Anterior cingulate cortex (tissue), 58 donors: Measurements from ENCODE around the gene CFL1.

Source experiments
- DNase-seq, 58 donors: peaks; one replicate each; lab custom pipeline; 2025; lab: John Stamatoyannopoulos, UW

Gene CFL1

DNA sequence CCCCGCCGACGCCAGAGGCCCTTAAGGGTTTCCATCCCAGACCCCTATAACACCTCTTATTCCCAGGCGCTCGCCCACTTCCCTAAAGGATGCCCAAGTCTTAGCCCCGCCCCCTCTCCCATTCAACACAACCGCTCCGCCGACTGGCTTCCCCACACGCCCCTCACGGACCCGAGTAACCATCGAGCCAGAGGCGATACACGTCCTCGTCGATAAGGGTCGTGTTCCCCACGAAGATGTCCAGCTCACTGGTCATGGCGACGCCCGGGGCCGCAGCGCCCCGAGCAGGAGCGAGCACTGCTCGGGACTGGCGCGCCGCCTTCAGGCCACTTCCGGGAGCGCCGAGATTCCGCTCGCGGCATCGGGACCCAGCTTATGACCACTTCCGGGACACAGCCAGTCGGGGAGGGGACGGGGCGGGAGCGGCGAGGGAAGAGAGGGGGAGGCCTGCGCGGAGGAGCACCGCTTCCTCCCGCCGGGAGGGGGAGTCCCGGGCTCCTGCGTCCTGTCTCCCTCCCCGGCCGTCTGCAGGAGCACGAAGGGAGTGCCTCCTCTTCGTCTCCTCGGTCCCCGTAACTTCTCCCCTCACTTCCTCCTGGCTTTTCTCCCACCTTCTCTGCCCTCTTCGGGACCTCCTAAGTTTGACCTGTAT, 30.3 kb upstream of the CFL1 start, which contains the start of gene FIBP:
TSS of gene FIBP (minus strand) at position 309 of the 652 bp plus-strand sequence. CDS start at position 256, 53 bp downstream.
- DNase-seq, result peak; percentile 70 to 98 (median 96)

DNA sequence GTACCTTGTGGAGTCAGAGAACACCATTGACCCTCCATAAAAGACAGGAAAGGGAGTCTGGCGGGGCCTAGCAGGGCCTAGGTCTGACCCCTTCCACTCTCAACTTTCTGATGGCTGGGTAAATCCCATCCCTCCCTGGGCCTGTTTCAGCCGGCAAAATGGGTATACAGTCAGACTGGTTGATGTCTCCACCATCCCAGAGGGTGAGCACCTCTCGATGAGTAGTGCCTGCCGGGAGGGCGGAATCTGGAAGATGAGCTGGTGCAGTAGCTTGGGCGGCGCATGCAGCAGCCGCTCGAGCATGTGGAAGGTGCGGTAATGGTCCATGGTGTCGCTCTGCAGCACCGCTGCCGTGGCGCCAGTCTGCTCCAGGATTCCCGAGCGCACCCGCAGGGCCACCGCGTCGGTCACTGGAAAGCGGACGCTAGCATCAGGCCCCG, 29.8 kb upstream of the CFL1 start:
- peak in 5 of 58 donors; percentile 50 to 76 (median 66) for DNase-seq

DNA sequence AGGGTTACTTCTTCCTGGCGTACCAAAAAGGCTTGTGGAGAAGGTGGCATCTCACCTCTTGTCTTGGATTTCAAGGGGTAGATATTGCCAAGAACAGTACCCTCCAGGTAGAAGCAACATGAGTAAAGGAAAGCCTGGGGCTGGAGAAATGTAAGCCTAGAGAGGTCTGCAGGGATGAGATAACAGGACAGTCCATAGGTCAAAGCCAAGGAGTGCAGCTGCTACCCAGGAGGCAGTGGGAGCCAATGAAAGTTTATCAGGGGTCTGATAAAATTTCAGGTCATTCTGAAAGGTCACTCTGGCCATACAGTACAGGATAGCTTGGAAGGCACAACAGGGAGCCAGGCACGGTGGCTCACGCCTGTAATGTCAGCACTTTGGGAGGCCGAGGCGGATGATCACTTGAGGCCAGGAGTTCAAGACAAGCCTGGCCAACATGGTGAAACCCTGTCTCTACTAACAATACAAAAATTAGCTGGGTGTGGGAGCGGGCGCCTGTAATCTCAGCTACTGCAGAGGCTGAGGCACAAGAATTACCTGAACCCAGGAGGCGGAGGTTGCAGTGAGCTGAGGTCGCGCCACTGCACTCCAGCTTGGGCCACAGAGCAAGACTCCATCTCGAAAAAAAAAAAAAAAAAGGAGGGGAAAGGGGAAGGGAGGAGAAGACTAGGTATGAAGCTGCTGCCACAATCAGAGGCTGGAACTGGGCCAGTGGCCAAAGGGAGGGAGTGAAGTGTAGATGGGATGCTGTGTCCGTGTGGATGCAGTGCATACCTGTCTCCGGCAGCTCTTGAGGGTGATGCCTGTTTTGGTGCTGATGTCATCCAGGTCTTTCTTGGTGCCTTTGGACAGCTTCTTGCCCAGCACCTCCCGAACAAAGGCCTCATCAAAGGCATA, 29.1 kb upstream of the CFL1 start:
- DNase-seq, result no peak

DNA sequence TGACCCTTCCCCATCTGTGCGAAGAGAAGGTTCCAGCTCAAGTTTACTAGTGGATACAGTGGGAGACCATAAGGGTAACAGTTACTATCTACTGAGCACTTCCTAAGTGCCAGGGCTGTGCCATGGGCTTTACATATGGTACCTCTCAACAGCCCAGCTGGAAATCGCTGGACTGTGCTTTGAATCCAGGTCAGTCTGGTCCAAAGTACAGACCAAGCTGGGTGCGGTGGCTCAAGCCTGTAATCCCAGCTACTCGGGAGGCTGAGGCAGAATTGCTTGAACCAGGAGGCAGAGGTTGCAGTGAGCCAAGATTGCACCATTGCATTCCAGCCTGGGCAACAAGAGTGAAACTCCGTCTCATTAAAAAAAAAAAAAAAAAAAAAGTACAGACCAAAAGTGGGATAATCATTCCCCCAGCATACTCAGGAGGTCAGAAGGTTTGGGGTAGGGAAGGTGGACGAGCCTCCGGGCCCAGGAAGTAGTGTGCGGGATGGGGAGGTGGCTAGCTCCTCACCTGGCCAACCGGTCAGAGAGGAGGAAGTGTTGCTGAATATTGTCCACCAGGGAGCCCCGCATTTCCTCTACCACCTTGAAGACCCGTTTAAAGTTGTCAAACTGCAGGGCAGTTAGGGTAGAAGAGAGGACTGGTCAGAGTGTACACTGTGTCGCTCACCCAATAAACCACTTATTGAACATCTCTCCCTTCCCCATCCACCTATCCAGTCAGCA, 28.0 kb upstream of the CFL1 start:
- no peak for DNase-seq

DNA sequence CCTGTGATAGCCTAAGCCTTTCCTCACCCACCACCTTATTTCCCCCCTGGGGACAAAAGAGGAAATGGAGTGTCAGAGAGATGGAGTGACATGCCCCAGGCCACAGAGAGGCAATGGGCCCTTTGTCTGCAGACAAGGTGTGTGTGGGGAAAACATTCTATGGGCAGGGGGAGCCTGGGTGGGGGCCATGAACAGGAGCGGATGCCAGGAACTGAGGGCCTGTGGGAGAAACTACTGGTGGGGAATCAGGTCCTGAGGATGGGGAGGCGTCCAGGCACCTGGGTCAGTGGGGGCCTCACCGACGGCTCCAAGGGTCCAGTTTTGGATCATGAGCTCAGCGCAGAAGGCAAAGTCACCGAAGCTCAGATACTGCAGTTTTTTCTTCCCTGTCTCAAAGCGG, 27.3 kb upstream of the CFL1 start:
- no peak for DNase-seq

DNA sequence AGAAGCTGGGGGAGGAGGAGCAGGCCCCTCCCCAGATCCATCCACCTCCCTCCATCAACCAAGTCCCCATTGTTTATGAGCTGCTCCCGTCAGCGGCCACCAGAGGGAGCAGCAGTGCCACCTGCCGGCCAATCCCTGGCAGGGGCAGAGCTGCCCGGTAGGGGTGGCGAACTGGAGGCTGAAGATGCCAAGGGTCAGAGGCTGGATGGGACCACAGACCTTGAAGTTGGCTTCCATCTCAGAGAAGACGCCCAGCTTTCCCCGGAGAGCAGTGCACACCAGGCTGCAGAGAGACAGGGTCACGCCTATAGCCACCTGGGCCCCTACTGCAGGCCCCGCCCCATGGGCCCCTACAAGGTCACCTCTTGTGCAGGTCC, 26.7 kb upstream of the CFL1 start:
- peak in 51 of 58 donors; percentile 19 to 80 (median 57) for DNase-seq

GRCh38 chr11:65883786-65884715, 26.1 kb upstream of the CFL1 start:
- DNase-seq, result no peak

GRCh38 chr11:65883058-65883761, 25.2 kb upstream of the CFL1 start:
- DNase-seq, result no peak

- no peak for DNase-seq
Measured at GRCh38 chr11:65882120-65883057, 24.4 kb upstream of the CFL1 start.

- DNase-seq, result no peak
Measured at GRCh38 chr11:65880844-65881421, 23.0 kb upstream of the CFL1 start.

DNA sequence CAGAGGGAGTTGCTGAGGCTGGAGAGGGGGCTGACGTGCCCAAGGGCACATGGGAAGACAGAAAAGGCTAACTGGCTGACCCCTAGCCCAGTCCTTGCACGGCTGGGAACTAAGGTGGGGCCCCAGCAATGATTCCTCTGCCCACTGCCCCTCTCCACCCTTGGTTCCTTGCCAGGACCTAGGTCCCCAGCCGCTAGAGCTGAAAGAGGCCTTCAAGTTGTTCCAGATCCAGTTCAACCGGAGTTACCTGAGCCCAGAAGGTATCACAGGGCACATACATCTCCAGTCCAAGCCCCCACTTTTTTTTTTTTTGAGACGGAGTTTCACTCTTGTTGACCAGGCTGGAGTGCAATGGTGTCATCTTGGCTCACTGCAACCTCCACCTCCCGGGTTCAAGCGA, 22.0 kb upstream of the CFL1 start:
- no peak for DNase-seq

GRCh38 chr11:65879617-65880016, 21.6 kb upstream of the CFL1 start, which contains the start of gene CTSW:
Gene CTSW (plus strand): TSS chr11:65879837. CDS start chr11:65879855, 18 bp downstream.
- DNase-seq, result no peak

DNA sequence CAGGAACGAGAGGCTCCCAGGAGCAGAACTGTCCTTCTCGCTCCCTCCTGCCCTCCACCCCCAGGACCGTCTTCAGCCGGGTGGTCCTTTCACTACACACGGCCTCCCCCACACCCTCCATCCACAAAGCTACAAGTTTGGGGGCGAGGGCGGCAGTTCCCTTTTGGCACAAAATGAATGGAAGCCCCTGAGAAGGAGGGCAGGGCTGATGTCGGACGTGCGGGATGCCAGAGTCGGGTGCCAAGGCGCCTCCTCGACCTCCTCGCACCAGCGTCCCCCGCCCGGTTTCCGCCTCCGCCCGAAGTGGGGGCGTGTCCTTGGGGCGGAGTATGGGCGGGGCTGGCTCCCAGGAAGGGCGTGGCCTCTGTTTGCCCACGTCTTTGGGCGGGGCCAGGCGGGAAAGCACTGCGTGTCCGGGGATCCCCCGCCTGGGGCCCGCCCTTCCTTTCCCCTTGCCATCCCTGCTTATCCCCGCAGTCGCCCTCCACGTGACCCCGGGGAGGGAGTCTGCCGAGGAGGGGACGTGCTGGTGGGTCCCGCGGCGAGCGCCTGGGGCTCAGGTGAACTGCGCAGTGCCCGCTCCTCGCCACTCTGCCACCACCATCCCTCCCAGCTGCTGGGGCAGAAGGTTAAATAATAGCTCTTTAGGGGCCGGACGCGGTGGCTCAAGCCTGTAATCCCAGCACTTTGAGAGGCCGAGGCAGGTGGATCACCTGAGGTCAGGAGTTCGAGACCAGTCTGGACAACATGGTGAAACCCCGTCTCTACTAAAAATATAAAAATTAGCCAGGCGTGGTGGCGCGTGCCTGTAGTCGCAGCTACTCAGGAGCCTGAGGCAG, 15.6 kb upstream of the CFL1 start:
- peak in 57 of 58 donors; percentile 24 to 94 (median 86) for DNase-seq

DNA sequence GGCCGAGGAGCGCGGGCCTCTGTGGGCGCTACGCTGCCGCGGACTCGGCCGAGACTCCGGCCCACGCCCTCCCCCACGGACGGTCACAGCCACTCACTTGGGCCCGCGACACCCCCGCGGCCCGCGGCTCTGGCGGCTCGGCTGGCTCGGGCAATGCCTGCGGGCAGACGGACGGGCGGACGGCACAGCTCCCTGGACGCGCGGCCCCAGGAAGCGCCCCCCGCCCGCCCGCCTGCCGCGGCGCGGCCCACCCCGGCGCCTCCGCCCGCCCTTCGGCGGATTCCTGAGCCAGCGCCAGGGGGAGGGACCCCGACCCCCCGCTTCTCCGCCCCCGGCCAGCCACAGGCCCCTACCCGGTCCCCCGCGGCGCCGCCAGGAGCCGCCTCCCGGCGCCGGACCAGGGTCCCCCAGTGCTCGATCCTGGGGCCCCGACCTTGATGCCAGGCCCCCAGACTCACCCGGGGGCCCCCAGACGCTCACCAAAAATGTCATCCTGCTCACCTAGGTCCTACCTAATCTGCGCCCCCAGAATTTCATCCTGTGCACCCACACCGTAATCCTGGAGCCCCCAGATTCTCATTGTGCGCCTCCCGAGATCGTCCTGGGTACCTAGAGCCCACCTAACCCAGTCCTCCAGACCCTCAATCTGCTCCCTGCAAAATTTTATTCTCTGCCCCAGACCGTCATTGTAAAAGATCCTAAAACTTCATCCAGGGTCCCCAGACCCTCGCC, 14.8 kb upstream of the CFL1 start, which contains the start of gene EFEMP2:
TSS of gene EFEMP2 (minus strand) at position 215 of the 732 bp plus-strand sequence. CDS start 446 bp downstream, outside the sequence.
- peak in 2 of 58 donors; percentile 21 to 32 for DNase-seq

DNA sequence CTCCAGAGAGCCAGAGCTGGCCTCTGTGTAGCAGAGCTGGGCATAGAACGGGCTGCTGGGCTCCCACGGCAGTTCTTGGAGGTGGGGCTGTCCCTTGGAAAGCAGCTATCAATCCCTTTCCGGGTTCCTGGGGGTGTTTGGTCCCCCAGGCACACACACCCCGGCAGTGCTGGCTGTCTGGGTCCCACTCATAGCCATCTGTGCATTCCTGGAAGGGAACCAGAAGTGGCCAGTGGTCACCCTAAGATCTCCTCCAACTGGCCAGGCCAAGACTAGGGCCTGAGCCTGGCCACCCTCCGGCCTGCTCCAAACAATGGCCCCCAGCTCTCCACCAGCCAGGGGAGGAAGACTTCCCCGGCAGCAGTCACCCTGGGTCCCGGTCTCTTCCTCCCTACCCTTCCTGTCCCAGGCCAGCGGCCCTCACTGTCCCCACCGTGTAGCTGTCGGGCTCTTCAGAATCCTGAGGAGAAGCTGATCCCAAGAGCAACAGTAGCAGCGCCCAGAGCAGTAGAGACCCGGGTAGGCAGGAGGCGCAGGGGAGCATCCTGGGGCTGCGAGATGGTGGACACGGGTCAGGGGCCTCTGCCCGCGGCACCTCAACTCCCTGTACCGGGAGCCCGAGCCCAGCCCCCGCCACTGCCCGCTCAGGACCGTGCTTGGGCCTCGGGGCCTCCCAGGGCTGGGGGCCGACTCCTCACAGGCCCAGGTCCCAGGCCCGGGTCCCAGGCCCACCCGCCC, 14.0 kb upstream of the CFL1 start:
- DNase-seq, result peak in 2 of 58 donors; percentile 8 to 32
